NCI-H2196 treated with DMSO at 0.1 percent for 48 hours (cell line): ENCODE results near the gene LAMC3.
"Not testable (repeated sequence)": the region's sequence is repeated elsewhere in the genome, so short reads cannot be mapped to it uniquely, and the experiment has no call there.

ENCODE experiments used
- DNase-seq: peaks from one replicate; lab custom pipeline; 2025; ENCODE audit not compliant: unreplicated experiment; lab: John Stamatoyannopoulos, UW

LAMC3 gene

DNA sequence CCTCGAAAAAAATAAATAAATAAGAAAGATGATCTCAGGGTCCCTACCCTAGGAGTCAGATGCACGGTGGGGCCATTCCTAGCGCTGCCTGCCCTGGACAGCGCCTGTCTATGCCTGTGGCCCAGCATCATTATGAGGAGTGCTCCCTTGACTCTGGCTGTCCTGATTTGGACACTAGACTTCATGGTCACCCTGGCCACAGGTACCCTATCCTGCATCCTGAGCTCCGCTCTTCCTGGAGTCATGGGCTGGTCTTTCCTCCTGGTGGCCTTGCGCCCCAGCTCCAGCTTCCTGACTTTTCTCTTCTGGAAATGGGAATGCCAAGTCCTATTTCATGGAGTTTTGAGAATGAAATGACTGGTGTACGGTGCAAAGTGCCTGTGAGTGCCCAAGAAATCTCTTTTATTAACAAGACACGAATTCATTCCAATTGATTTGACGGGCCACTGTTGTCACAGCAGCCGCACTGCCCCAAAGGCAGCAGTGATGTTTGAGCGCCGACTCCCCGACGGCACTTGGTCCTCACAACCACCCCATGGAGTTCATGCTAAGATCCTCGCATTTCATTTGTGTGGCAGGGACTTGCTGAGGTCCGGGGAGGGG lies 86.8 kb downstream of the LAMC3 start:
- DNase-seq = no peak

DNA sequence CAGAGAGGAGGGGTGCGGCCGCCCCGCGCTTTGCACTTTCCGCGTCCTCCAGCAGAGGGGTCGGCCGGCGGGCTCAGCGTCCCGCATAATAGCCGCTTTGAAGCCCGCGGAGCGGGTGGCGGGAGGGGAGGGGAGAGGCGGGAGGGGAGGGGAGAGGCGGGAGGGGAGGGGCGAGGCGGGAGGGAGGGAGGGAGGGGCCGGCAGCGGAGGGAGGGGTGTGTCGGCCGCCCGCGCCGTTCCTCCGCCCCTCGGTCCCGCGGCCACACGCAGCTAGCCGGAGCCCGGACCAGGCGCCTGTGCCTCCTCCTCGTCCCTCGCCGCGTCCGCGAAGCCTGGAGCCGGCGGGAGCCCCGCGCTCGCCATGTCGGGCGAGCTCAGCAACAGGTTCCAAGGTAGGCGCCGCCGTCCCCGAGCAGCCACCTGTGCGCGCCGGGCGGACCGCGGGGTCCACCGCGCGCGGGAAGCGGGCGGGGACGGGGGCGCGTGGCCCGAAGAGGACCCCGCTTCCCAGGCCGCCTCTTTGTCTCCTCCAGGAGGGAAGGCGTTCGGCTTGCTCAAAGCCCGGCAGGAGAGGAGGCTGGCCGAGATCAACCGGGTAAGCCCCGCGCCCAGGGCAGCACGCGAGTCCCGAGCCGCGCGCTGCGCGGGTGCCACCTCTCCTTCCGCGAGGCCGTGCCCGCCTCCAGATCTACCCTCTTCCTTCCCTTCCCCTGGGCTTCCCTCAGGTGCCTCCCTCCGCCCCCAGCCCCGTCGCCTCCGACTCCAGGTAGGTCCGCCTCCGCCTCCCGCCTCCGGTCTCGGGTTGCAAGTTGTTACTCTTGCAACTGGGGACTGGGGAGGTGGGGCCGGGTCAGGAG lies 87.5 kb downstream of the LAMC3 start, which contains the start of gene AIF1L:
TSS of gene AIF1L (plus strand) at position 263 of the 857 bp plus-strand sequence. CDS start at position 362, 99 bp downstream.
- peak; percentile 19 for DNase-seq

DNA sequence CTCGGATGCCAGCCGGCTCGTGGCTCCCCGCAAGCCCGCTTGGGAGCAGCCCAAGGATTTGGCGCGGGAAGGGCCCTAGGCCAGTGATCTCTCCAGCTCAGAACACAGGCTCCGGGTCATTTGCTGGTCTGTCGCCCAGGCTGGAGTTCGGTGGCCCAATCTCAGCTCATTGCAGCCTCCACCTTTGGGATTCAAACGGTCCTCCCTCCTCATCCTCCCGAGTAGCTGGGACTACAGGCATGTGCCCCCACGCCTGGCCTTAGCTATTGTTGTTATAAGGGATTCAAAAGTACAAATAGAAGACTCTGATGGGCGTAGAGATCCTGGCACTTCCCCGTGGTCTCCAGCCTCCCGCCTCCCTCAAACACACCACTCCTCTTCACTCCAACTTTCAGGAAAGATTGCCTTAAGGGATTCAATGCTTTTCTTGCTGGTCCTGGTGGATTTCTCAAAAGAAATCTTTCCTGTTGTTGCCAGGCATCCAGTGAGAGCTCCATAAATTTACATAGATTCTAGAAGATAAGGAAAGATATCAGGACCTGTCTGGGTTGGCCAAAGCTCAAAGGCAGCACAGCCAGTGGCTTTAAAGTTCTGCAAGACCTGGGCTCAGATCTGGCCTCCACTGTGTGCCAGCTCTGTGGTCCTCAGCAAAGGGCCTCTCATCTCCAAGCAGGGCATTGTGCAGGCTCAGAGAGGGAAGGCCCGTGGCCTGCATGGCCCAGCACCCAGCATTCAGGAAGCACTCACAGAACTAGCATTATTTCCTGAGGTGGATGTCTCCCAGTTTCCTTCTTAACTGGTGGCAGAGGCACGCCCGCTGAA lies 88.4 kb downstream of the LAMC3 start:
- DNase-seq = no peak

DNA sequence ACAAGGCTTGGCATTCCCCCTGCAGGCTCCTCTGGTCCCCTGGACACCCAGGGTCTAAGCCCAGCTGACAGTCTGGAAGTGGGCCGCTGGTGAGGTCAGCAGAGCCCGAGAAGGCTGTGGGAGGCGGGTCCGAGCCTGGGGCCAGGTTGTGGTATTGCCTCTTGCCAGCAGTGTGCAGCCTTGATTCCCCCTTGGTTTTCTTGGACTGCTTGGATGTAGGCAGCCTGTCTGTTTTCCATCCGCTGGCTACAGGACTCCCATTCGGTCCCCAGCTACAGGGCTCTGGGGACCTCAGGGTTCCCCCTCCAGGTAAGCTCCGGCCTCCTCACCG lies 88.9 kb downstream of the LAMC3 start:
- no peak for DNase-seq

DNA sequence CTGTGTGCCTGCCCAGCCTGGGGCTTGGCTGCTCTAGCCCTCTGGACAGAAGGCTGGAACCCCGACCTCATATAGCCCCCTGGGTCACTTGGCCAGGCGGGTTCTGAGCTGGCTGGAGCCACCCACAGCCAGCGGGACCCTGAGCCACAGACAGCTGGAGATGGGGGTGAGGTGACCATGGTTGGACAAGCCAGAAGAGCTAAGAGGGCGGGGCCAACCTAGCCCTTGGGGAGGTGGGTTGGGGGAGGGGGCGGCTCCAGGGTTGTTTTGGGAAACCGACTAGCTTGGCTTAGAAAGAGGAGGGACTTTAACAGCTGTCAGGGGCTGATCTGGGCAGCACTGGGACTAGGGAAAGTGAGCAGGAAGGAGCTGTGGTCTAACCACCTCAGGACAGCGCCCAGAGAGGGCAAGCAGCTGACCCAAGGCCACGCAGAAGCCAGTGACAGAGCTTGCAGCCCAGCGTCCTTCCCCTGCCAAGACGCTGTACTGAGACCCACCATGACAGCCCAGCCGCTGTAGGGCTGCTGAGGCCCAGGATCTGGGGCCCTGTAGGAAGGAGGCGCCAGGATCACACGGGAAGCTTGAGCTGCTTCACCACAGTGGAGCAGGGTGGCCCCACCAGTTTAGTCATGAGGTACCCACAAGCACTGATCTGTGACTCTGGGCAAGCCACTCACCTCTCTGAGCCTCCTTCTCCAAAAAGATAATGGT lies 89.6 kb downstream of the LAMC3 start:
- DNase-seq = no peak

DNA sequence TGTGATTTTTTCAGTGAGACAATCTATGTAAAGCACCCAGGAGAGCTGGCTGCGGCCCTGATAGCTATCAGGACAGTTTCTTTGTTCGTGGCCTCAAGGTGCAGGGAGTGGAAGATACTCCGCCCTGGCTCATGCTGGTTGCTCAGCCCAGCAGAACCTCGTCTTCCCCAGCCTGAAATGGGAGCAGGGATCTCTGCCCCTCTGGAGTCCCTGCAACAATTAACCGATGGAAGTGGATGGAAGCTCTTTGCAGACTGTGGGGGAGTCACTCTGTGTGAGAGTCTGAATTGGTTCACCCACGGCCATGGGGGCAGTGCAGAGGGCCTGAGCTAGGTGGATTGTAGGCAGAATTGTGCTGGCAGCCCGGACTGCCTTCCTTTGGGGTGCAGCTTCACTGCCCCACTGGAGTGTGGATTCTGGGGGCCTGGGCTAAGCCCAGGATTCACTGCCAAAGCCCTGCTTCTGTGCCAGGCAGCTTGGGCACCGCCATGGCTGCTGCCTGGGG lies 90.2 kb downstream of the LAMC3 start:
- no peak for DNase-seq

DNA sequence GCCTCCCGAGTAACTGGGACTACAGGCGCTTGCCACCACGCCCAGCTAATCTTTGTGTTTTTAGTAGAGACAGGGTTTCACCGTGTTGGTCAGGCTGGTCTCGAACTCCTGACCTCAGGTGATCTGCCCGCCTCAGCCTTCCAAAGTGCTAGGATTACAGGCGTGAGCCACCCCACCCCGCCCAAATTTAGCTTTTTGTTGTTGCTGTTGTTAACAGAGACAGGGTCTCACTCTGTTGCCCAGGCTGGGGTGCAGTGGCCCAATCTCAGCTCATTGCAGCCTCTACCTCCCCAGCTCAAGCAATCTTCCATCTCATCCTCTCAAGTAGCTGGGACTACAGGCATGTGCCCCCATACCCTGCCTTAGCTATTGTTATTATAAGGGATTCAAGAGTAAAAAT lies 90.9 kb downstream of the LAMC3 start:
- DNase-seq = not testable (repeated sequence)

DNA sequence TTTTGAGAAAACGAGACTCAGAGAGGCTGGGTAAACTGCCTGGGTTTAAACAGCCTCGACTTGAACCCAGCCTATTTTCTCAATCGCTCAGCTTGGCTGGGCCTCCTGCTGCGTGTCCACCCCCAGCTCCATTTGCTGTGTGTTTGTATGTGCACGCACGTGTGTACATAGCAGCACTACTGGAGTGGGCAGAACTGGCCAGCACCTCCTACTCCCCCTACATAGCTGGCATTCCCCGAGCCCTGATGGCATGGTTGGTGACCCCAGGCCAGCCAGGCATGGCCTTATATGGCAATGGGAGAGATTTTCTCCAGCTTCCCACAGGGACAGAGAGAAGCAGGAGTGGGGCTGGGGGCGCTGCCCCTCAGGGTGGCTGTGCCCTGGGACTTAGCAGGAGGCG lies 91.5 kb downstream of the LAMC3 start:
- DNase-seq = no peak

DNA sequence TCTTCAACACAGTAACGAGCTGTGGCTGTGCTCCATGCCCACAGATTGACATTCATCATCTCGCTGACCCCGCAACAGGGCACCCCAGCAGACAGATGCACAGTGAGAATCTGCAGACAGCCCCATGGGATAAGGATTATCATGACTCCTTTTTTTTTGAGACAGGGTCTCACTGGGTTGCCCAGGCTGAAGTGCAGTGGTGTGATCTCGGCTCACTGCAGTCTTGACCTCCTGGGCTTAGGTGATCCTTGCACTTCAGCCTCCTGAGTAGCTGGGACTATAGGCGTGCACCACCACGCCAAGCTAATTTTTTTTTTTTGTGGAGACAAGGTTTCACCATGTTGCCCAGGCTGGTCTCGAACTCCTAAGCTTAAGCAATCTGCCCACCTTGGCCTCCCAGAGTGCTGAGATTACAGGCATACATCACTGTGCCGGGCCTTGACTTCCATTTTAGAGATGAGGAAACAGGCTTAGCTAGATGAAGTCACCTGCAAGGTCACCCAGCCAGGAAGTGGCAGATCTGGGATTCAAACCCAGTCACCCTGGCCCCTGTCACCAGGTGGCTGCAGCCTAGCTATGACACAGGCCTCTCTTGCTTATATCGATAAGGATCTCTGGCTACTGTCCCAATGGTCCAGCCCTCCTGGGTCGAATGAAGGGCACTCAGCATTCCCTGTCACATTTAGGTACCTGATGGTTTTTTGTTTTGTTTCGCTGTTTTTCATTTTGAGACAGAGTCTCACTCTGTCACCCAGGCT lies 92.4 kb downstream of the LAMC3 start:
- DNase-seq = no peak

DNA sequence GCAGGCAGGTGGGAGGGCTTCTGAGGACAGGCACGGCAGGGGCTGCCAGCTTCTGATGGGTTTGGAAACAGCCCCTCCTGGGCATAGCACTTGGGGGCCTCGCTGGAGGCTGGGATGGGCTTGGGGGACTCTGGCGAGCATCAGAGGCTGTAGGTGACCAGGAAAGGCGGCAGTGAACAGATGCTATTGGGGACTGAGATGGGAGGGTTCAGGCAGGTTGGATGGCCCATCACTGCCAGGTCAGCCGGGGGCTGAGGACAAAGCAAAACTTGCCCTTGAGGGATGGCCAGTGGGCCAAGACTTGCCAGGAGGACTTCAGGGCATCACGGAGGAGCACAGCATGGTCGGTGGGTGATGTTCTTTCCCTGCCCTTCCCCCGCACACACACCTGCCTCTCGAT lies 94.0 kb downstream of the LAMC3 start:
- no peak for DNase-seq

DNA sequence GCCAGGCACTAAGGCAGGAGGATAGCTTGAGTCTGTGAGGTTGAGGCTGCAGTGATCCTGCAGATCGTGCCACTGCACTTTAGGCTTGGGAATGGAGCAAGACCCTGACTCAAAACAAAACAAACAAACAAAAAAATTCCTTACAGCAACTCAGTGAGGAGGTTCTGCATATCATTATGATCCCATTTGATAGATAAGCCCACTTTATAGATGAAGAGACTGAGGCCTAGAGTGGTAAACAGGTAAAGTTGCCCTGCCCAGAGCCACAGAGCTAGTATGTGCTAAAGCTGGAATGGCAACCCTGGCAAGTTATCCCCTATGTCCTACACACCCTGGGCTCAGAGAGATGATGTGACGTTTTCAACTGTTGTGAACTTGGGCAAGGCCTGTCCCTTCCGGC lies 94.6 kb downstream of the LAMC3 start:
- no peak for DNase-seq

DNA sequence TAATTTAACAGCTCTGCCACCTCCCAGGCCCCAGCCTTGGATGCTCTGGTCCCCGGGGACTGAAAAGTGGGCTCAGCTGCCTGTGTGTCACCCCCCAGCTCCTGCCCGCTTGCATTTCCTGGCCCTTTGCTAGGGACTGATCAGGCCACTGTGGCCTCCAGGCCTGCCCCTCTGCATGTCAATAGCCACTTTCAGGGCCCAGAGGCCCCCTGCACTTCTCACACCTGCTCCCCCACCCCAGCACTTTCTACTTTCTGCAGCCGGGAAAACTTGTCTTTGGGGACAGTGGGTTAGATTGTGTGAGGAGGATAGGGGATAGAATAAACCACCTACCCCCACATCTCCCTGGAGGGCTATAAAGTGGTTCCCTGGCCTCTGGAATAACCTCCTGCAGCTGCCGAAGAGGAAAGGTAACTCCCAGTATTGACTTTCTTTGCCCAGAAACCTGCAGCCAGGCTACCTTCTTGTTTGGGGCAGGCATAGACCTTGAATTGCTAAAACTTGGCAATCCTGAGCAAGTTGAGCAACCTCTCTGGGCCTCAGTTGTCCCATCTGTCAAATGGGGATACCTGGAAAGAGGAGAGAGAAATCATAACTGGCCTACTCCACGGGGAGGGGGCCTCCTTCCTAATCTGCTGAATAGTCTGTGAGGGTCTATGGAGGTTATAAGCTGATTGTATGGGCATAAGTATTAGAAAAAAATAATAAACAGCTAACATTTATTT lies 95.2 kb downstream of the LAMC3 start:
- no peak for DNase-seq

DNA sequence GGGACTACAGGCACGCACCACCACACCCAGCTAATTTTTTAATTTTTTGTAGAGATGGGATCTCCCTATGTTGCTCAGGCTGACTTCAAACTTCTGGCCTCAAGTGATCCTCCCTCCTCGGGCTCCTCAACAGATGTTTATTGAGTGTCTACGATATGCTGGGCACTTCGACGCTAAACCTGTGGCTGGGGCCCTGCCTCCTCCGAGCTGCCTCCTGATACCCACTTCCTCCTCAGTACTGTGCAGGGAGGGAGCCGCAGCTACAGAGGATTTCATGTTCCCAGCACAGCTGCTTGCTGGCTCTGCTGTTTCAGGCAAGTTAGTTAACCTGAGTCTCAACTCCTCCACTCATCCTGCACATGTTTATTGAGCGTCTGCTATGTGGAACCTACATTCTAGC lies 97.0 kb downstream of the LAMC3 start:
- no peak for DNase-seq

DNA sequence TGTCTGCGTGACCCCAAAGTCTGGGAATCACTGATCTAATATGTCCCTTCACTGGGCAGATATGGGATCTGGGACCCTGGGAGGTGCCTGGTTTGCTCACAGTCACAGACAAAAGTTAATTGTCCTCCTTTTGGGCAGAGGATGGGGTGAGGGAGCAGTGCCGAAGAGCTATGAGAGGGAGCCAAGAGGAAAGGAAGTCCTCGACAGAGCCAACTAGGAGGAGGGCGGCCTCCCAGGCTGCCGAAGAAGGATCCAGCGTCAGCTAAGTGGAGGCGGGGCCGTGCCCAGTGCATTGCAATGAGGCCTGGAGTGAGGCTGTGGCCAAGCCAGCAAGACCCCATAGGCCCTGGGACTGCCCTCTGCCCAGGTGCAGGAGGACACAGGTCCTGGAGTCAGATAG lies 98.8 kb downstream of the LAMC3 start:
- DNase-seq = no peak

DNA sequence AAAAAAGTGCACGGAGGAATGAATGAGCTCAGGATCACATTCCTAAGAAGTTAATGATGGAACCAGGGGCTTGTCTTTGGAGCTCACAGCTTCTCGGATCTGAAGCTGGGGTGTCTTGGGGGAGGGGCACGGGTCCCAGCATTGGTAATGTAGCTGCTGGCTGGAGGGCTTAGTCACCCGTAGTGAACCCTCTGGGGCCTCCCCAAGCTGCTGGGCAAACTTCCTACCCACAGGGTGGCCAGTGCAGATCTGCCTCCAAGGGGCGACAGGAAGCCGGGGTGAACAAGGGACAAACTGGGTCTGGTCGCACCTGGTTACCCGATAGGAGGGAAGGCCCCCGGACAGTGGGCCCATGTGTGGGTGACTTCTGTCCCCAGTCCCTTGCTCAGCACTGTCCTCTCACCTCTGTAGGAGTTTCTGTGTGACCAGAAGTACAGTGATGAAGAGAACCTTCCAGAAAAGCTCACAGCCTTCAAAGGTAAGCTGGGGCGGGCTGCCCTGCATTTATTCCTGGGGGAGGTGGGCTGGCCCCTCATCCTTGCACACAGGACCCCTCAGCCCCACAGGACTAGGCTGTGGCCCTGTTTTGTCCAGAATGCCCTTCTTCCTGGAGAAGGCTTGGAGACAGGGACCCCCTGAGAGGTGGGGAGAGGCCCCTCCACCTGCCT lies 102.3 kb downstream of the LAMC3 start:
- no peak for DNase-seq

DNA sequence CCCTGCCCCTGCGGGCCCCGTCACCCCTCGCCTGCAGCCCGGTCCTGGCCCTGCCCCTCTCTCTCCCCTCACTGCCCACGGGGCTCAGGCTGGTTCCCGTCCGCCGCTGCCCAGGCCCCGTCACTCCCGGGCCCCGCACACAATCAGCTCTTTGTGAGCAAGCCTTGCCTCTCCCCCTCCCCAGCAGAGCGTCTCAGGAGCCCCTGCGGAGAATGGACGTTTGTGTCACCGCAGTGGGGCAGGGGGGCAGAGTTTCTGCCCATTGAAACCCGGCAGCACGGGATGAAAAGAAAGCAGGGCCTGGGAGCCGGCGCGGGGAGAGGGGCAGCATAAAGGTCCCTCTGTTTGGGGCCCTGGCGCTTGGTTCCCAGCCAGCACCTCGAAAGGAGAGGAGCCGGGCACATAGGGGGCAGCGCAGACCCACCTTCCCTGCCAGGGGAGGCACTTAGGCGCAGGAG lies 102.9 kb downstream of the LAMC3 start:
- DNase-seq = no peak

DNA sequence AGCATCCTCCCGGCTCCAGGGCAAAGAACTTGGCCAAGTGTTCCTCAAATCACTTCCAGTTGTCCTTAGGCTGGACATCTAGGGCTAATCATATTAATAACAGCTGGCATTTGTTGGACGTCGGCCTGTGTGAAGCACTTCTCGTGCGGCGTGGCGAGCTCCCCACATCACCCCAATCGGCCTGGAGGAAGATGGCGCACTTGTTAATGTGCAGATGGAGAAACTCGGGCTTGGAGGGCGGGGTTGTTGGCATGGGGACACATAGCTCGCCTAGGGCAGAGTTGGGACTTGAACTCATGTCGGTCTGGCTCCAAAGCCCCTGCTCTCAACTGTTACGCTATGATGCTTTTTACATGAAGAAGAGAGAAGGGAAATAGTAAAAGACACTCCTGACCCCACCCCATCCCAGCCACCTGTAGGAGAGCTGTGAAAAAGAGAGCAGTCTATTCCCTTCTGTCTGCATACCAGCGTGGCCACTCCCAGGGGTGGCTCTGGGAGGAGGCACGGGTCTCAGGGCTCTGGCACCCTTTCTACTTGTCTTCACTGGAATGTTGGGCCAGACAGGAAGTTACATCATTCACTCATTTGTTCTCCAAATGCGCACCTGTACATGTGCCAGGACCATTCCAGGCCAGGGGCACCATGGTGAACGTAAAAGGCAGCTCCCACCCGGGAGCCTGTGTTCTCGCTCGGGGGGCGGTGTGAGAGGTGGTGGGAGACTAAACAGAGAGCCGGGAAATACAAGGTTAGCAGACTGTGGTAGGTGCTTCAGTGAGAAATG lies 103.6 kb downstream of the LAMC3 start:
- no peak for DNase-seq

DNA sequence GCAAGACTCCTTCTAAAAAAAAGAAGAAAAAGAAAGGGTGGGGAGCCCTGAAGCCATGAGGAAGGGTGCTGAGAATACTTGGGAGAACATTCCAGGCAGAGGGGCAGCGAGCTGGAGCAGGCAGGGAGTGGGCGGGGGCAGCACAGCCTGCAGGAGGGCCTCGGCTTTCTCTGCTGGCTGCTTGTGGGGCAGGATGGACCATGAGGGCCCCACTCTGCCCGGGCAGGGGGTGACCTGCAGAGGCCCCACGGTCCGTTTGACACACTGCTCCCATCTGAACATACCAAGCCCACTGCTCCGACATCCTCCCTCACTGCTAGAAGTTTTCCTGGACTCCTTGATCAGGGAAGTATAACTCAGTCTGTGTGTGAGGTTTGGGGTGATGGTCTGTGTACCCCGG lies 104.7 kb downstream of the LAMC3 start:
- DNase-seq = no peak
